Lower lobe of right lung (tissue), 2 donors: Measurements from ENCODE around the gene ASB1. TPM values are rescaled to one million over a fixed set of nuclear protein-coding genes. Genes with fewer than 3 reads are reported as not detected.

Source experiments
- ATAC-seq, 2 donors: fragments of 200-7000 bp; cut with Tn5 transposase; one replicate each; pipeline ENCODE4 v1.9.1; 2020 to 2022; ENCODE audit warnings: mild to moderate bottlenecking in 2 of 2, moderate library complexity in 2 of 2
- DNase-seq: peaks from one replicate; pipeline ENCODE4 v3.0.0-alpha.2; 2020
- H3K27ac ChIP-seq: fragments of 200-600 bp; one replicate; pipeline ENCODE4 v1.8.0; 2022
- H3K27me3 ChIP-seq: fragments of 200-600 bp; one replicate; pipeline ENCODE4 v1.8.0; 2022; ENCODE audit warnings: low read depth
- H3K36me3 ChIP-seq: fragments of 200-600 bp; one replicate; pipeline ENCODE4 v1.8.0; 2022; ENCODE audit warnings: mild to moderate bottlenecking
- H3K4me1 ChIP-seq: fragments of 200-600 bp; one replicate; pipeline ENCODE4 v1.8.0; 2022
- H3K4me3 ChIP-seq: fragments of 200-600 bp; one replicate; pipeline ENCODE4 v1.8.0; 2022; ENCODE audit warnings: mild to moderate bottlenecking
- H3K9me3 ChIP-seq: fragments of 200-600 bp; one replicate; pipeline ENCODE4 v1.8.0; 2022
- intact Hi-C: fragments of 100-400 bp; cut with DNase I; formaldehyde crosslinking; loops from one replicate; pipeline ENCODE4 v1.11.0; 2022
- total RNA-seq: library from RNA; stranded (reverse); fragmentation: NEBNext Ultra II Directional; extraction: Animal tissue kit (Norgen Biotek cat#: 25700); gene quantifications from one replicate; pipeline ENCODE4 v1.2.1, GENCODE V29; 2021
- TF ChIP-seq, protein P1 (sequence below): fragments of 200-600 bp; IDR thresholded peaks from one replicate; pipeline ENCODE4 v1.8.0; 2022; ENCODE audit warnings: antibody characterized with exemption, mild to moderate bottlenecking
- donor health status: DM: no; HTN: yes; CAD: no; lungs with severe emphysema.

The ASB1 gene
- total RNA-seq, 1 donor from 2014 or later = 20.7 TPM

DNA sequence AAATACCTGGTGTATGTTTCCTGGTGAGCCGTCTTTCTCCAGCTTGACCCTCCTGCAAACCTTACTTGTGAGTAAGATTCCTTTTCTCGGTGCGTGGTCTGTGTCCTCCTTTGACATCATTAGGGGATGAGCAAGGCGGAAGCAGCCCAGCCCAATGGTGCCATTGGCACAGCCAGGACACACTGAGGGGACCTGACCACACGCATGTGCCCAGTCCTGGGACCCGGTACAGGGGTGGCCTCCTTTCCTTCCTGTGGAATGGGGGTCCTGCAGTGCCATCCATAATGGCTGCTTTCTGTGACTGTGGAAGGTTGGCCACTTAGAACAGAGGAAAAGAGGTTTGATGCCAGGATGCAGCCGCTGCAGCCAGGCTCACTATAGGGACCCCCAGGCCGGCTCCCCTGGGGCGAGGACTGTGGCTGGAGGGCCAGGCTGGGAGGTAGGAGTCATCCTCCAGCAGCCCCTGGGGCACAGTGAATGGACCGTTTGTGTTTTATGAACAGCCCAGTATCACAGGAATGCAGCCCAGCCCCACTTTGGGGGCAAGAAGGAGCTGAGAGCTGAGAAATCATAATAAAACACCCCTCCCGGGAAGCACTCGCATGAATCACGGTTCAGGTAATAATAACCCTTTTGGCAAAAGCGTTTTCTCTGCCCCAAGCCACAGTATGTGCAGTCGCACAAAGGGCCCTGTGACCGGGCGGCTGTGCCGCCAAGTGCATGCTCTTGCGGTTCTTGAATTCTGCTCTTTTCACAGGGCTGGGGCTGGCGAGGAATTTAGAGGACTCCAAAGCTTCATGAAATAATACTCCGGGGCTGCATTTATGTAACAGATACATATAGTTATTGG is 73.2 kb downstream of the ASB1 start:
- Histone ChIP-seq H3K4me1 (no peaks in the 10 kb centered on the region), H3K9me3 (no peaks in the 10 kb centered on the region), H3K27ac (no peak overlapping the region), H3K36me3 (no peaks in the 10 kb centered on the region), H3K27me3 (no peaks in the 10 kb centered on the region), H3K4me3 (no peak overlapping the region)
- intact Hi-C loops = no loop called here
- TF ChIP-seq, protein P1, sequence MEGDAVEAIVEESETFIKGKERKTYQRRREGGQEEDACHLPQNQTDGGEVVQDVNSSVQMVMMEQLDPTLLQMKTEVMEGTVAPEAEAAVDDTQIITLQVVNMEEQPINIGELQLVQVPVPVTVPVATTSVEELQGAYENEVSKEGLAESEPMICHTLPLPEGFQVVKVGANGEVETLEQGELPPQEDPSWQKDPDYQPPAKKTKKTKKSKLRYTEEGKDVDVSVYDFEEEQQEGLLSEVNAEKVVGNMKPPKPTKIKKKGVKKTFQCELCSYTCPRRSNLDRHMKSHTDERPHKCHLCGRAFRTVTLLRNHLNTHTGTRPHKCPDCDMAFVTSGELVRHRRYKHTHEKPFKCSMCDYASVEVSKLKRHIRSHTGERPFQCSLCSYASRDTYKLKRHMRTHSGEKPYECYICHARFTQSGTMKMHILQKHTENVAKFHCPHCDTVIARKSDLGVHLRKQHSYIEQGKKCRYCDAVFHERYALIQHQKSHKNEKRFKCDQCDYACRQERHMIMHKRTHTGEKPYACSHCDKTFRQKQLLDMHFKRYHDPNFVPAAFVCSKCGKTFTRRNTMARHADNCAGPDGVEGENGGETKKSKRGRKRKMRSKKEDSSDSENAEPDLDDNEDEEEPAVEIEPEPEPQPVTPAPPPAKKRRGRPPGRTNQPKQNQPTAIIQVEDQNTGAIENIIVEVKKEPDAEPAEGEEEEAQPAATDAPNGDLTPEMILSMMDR = no peak
- no peak for DNase-seq
- no peak for ATAC-seq

DNA sequence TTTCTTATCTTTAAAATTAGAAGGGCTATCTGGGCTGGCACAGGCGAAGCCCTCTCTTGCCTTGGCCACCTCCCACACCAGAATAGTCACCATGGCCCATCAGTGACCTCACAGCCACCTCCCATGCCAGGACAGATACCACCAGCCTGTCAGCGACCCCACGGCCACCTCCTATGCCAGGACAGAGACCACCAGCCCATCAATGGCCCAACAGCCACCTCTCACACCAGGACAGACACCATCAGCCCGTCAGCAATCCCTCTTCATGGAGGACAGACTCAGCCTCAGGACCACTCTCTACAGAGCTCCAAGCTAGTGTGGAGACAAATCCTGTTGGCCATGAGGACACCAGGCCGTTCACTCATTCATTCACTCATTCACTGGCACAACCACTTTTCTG is 74.6 kb downstream of the ASB1 start:
- no peak overlapping the region for H3K4me3 ChIP-seq
- DNase-seq (no peak), ATAC-seq (no peak)
- H3K36me3 ChIP-seq = no peaks in the 10 kb centered on the region
- intact Hi-C loops = no loop called here
- TF ChIP-seq, protein P1 = no peak
- H3K27ac ChIP-seq = no peak overlapping the region
- no peaks in the 10 kb centered on the region for H3K9me3 ChIP-seq
- H3K27me3 ChIP-seq = no peaks in the 10 kb centered on the region
- no peaks in the 10 kb centered on the region for H3K4me1 ChIP-seq

Other genes starting within 250 kb of the ASB1 start
- 43.4 TPM for gene ILKAP, start 223.2 kb upstream of the ASB1 start, total RNA-seq
- gene HES6, start 186.9 kb upstream of the ASB1 start, total RNA-seq = 6.1 TPM
- gene PER2, start 138.3 kb upstream of the ASB1 start, total RNA-seq = 24.9 TPM
- 21.7 TPM for gene TRAF3IP1, start 106.4 kb upstream of the ASB1 start, total RNA-seq